Mammary epithelial cell (primary cell): ENCODE results near the gene VIPR2.

ENCODE experiments used
- CTCF ChIP-seq, 2 donors: IDR thresholded peaks in 1 of 2; conservative IDR thresholded peaks in 1 of 2; 2 replicates each; pipeline ENCODE4 v1.5.1; 2011 to 2012; ENCODE audit warnings: inconsistent platforms in 2 of 2, low read length in 2 of 2, mild to moderate bottlenecking in 2 of 2, control low read depth in 1 of 2, low read depth in 1 of 2; ENCODE audit not compliant: insufficient read depth in 1 of 2; ENCODE audit errors: extremely low read depth in 1 of 2
- EZH2 ChIP-seq: IDR thresholded peaks from 2 replicates; pipeline ENCODE4 v1.6.1; 2012; ENCODE audit warnings: low read length, inconsistent platforms, borderline replicate concordance

- no peak for TF ChIP-seq CTCF (conservative IDR thresholded peaks at IDR 0.05 in 1 of 2, IDR thresholded peaks at IDR 0.05 in 1 of 2; ENCODE audit: extremely low read depth in 1 of 2, insufficient read depth in 1 of 2, low read depth in 1 of 2, low read length in 2 of 2)
- TF ChIP-seq EZH2, result no peak
Observed at GRCh38 chr7:159121068-159121467, 23.6 kb downstream of the VIPR2 start.
